ENCODE results near the gene KXD1. TPM values are rescaled to one million over a fixed set of nuclear protein-coding genes. Genes with fewer than 3 reads are reported as not detected.

The KXD1 gene
- polyA plus RNA-seq, 1 of the 3 experiments (the other 2 are of a cell fraction): 151 TPM

- TF ChIP-seq EP300 (IDR thresholded peaks at IDR 0.05; ENCODE audit: borderline replicate concordance in 1 of 2, low read depth in 1 of 2, low read length in 1 of 2): no peak
- TF ChIP-seq EZH2phosphoT487 (IDR thresholded peaks at IDR 0.05; ENCODE audit: borderline replicate concordance, low read depth): no peak
- no peak for TF ChIP-seq FOXM1 (IDR thresholded peaks at IDR 0.05; ENCODE audit: low read depth)
- TF ChIP-seq YY1 (IDR thresholded peaks at IDR 0.05; ENCODE audit: low read depth): no peak
These were observed 44.2 kb downstream of the KXD1 start (continued) for GRCh38 chr19:18601875-18602274.

GRCh38 chr19:18603255-18603957 is 45.7 kb downstream of the KXD1 start:
- CTCF ChIA-PET: interaction anchor here (1.4 to 2.8 kb wide), 8 partner anchors 8 to 263 kb away, joined by 3 to 19 read pairs (median 7); partner anchors contain the start of gene TMEM59L
- POLR2A ChIA-PET: no interaction called here
- no peak overlapping the region for H3K4me2 ChIP-seq

DNA sequence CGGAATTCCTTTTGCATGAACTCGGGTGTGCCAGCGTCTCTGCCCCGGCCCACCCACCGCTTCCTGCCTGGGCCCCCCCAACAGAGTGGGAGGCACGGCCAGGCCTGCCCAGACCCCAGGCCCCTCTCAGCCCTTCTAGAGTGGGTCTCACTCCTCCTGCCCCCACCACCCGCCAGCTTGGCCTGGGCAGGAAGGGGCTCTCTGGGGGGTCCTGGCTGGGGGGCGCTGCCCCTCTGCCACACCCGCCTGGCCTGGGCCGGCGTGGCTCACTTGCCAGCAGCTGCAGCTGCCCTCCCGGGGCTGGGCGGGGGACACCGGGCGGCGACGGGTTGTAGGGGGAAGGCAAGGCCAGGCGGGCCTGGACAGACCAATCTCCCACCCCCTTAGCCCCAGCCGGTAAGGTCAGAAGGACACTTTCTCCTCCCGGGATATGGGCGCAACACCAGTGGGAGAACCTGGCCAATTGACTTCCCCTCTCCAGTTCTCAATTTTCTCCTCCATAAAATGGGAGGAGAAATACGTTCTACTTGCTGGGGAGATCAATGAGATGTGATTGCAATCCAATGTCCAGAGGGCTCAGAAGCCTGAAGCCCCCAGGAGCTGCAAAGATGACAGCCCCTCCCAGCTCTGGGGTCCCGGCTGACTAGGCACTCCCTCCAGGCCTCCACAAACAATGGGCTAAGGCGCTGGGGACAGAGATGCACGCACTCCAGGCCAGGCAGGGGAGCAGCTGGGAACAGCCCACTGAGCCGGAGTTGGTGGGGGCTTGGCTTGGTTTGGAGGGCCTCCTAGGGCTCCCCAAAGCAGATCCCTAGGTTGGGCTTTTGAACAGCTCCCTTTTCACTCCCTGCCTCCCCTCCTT is 46.5 kb downstream of the KXD1 start:
- H3K27me3 ChIP-seq (ENCODE audit: insufficient read depth): peaks cover 39% of the 10 kb centered on the region
- DNase-seq: peak; percentile 46
- H3K36me3 ChIP-seq (replicated peaks in 1 of 2; ENCODE audit: control insufficient read depth in 1 of 2, insufficient read depth in 2 of 2, low read length in 1 of 2): no peaks in the 10 kb centered on the region
- no peak overlapping the region for H3K9ac ChIP-seq
- ChIA-PET CTCF (interaction anchor here (0.9 to 2.8 kb wide), 9 partner anchors 9 to 262 kb away, joined by 3 to 19 read pairs (median 7); partner anchors contain the start of gene TMEM59L), POLR2A (no interaction called here)
- H3K4me2 ChIP-seq: no peak overlapping the region
- H3K9me3 ChIP-seq: no peaks in the 10 kb centered on the region
- H3F3A ChIP-seq (replicated peaks; ENCODE audit: insufficient read depth): peaks cover 22% of the 10 kb centered on the region
- H3K79me2 ChIP-seq (ENCODE audit: insufficient read depth): no peaks in the 10 kb centered on the region
- no peak overlapping the region for H3K4me3 ChIP-seq (ENCODE audit: low read depth in 2 of 2, low read length in 1 of 2)
- no peaks in the 10 kb centered on the region; a peak in 1 of 4 replicates for H3K4me1 ChIP-seq (ENCODE audit: control insufficient read depth in 1 of 2, insufficient read depth in 2 of 2, low read depth in 1 of 2, low read length in 1 of 2)
- no peak overlapping the region for H3K27ac ChIP-seq (ENCODE audit: low read depth in 2 of 2, low read length in 1 of 2)
- TF ChIP-seq NFIC (IDR thresholded peaks at IDR 0.05; ENCODE audit: borderline replicate concordance) (no peak), RXRA (IDR thresholded peaks at IDR 0.05; ENCODE audit: borderline replicate concordance, low read depth) (no peak), RCOR1 (IDR thresholded peaks at IDR 0.05; ENCODE audit: low read length) (no peak)
- TF ChIP-seq, protein P1, sequence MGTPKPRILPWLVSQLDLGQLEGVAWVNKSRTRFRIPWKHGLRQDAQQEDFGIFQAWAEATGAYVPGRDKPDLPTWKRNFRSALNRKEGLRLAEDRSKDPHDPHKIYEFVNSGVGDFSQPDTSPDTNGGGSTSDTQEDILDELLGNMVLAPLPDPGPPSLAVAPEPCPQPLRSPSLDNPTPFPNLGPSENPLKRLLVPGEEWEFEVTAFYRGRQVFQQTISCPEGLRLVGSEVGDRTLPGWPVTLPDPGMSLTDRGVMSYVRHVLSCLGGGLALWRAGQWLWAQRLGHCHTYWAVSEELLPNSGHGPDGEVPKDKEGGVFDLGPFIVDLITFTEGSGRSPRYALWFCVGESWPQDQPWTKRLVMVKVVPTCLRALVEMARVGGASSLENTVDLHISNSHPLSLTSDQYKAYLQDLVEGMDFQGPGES (IDR thresholded peaks at IDR 0.05; ENCODE audit: low read depth, low read length): no peak
- TF ChIP-seq, protein P2, sequence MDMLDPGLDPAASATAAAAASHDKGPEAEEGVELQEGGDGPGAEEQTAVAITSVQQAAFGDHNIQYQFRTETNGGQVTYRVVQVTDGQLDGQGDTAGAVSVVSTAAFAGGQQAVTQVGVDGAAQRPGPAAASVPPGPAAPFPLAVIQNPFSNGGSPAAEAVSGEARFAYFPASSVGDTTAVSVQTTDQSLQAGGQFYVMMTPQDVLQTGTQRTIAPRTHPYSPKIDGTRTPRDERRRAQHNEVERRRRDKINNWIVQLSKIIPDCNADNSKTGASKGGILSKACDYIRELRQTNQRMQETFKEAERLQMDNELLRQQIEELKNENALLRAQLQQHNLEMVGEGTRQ (IDR thresholded peaks at IDR 0.05; ENCODE audit: borderline replicate concordance, low read depth, low read length): no peak
- H3K9me2 ChIP-seq: no peaks in the 10 kb centered on the region
- WGBS (ENCODE audit: low lambda C conversion rate): 45% methylated on average over 14 of the region's 26 CpGs
- H4K20me1 ChIP-seq (ENCODE audit: insufficient read depth): no peaks in the 10 kb centered on the region
- H2AFZ ChIP-seq (ENCODE audit: low read depth): no peak overlapping the region

More at GRCh38 chr19:18603255-18603957, 45.7 kb downstream of the KXD1 start:
- no peaks in the 10 kb centered on the region for H3K9me3 ChIP-seq
- H3F3A ChIP-seq (replicated peaks; ENCODE audit: insufficient read depth): peaks cover 16% of the 10 kb centered on the region
- no peaks in the 10 kb centered on the region for H3K79me2 ChIP-seq (ENCODE audit: insufficient read depth)
- no peak overlapping the region for H2AFZ ChIP-seq (ENCODE audit: low read depth)
- no peak overlapping the region for H3K9ac ChIP-seq
- H3K36me3 ChIP-seq (replicated peaks in 1 of 2; ENCODE audit: control insufficient read depth in 1 of 2, insufficient read depth in 2 of 2, low read length in 1 of 2): no peaks in the 10 kb centered on the region
- TF ChIP-seq CTCF (IDR thresholded peaks at IDR 0.05) (peak; percentile 24; the same call in 1 of the 2 replicates), RAD21 (IDR thresholded peaks at IDR 0.05; ENCODE audit: low read length) (peak; percentile 3; the same call in 1 of the 2 replicates), POLR2AphosphoS5 (IDR thresholded peaks at IDR 0.05; ENCODE audit: low read depth, low read length) (no peak)
- no peak overlapping the region for H3K4me3 ChIP-seq (ENCODE audit: low read depth in 2 of 2, low read length in 1 of 2)
- no peak overlapping the region for H3K27ac ChIP-seq (ENCODE audit: low read depth in 2 of 2, low read length in 1 of 2)
- H4K20me1 ChIP-seq (ENCODE audit: insufficient read depth): no peaks in the 10 kb centered on the region
- H3K9me2 ChIP-seq: no peaks in the 10 kb centered on the region
- WGBS (ENCODE audit: low lambda C conversion rate): 35% methylated on average over 3 of the region's 32 CpGs
- no peaks in the 10 kb centered on the region; a peak in 1 of 4 replicates for H3K4me1 ChIP-seq (ENCODE audit: control insufficient read depth in 1 of 2, insufficient read depth in 2 of 2, low read depth in 1 of 2, low read length in 1 of 2)
- peaks cover 31% of the 10 kb centered on the region for H3K27me3 ChIP-seq (ENCODE audit: insufficient read depth)
- DNase-seq: peak; percentile 78

Data from SK-N-SH (cell line).